Spleen (tissue), 11 donors: ENCODE results near the gene FTO. TPM values are rescaled to one million over a fixed set of nuclear protein-coding genes. Genes with fewer than 3 reads are reported as not detected.

Experiments used
- DNase-seq: peaks from one replicate; pipeline ENCODE4 v3.0.0-alpha.2; 2020
- H3K27ac ChIP-seq, 8 donors: fragments of 200-600 bp; sonication (generic) in 7 of 8; 1 replicate in 4 of 8; 2 replicates in 4 of 8; pipeline versions ENCODE4 v1.5.0 to v1.8.0; 2016 to 2021; ENCODE audit warnings: inconsistent platforms in 4 of 8, mild to moderate bottlenecking in 4 of 8, moderate library complexity in 1 of 8
- H3K27me3 ChIP-seq, 7 donors: fragments of 200-600 bp; sonication (generic) in 6 of 7; replicated peaks in 1 of 7; 1 replicate in 4 of 7; 2 replicates in 3 of 7; pipeline versions ENCODE4 v1.5.0 to v1.8.0; 2016 to 2021; ENCODE audit warnings: inconsistent platforms in 3 of 7, mild to moderate bottlenecking in 1 of 7
- H3K36me3 ChIP-seq, 6 donors: fragments of 200-600 bp; sonication (generic) in 5 of 6; 1 replicate in 4 of 6; 2 replicates in 2 of 6; pipeline versions ENCODE4 v1.5.0 to v1.8.0; 2016 to 2021; ENCODE audit warnings: inconsistent platforms in 2 of 6
- H3K4me1 ChIP-seq, 6 donors: fragments of 200-600 bp; sonication (generic) in 5 of 6; 1 replicate in 3 of 6; 2 replicates in 3 of 6; pipeline versions ENCODE4 v1.5.0 to v1.8.0; 2016 to 2021; ENCODE audit warnings: inconsistent platforms in 3 of 6
- H3K4me3 ChIP-seq, 8 donors: fragments of 200-600 bp; sonication (generic) in 7 of 8; 1 replicate in 4 of 8; 2 replicates in 4 of 8; pipeline versions ENCODE4 v1.5.0 to v1.8.0; 2016 to 2021; ENCODE audit warnings: inconsistent platforms in 4 of 8, mild to moderate bottlenecking in 4 of 8, moderate library complexity in 2 of 8
- H3K9me3 ChIP-seq, 8 donors: fragments of 200-600 bp; sonication (generic) in 7 of 8; 1 replicate in 4 of 8; 2 replicates in 4 of 8; pipeline versions ENCODE4 v1.5.0 to v1.8.0; 2016 to 2021; ENCODE audit warnings: inconsistent platforms in 4 of 8
- POLR2A ChIP-seq, 3 donors: fragments of 450-650 bp; IDR thresholded peaks; one replicate each; pipeline ENCODE4 v1.5.1; 2017; ENCODE audit warnings: antibody characterized with exemption in 3 of 3, mild to moderate bottlenecking in 1 of 3
- POLR2AphosphoS5 ChIP-seq, 3 donors: sonication (generic); formaldehyde crosslinking; IDR thresholded peaks; one replicate each; pipeline ENCODE4 v1.5.1; 2017; ENCODE audit warnings: antibody characterized with exemption in 3 of 3
- WGBS, 5 donors: extraction: QIAGEN DNeasy Blood & Tissue Kit in 3 of 5; methylation state at CpG; one replicate each; pipeline versions ENCODE4 v1.1.5 to v1.1.7; 2013 to 2018; 5-methylcytosine and 5-hydroxymethylcytosine counted together
- intact Hi-C: fragments of 100-400 bp; cut with DNase I; formaldehyde crosslinking; loops from one replicate; pipeline ENCODE4 v1.15.0; 2023; ENCODE audit warnings: low total_unique reads
- polyA plus RNA-seq, 3 donors: library from polyadenylated mRNA; stranded (reverse); fragments of 200-250 nt; gene quantifications; one replicate each; pipeline ENCODE4 v1.2.1, GENCODE V29; 2013
- total RNA-seq, 7 donors: library from RNA; depleted of rRNA in 3 of 7; stranded (reverse); fragments of >200 nt in 3 of 7; fragmentation: NEBNext Ultra II Directional in 4 of 7; extraction: Animal tissue kit (Norgen Biotek cat#: 25700) in 4 of 7; gene quantifications; one replicate each; pipeline versions ENCODE4 v1.1.0 to v1.2.1, GENCODE V29; 2016 to 2021
- TF ChIP-seq, protein P1 (sequence below), 11 experiments: fragments of 200-600 bp in 7 of 11; fragments of 450-650 bp in 4 of 11; sonication (generic) in 4 of 11; IDR thresholded peaks in 8 of 11; conservative IDR thresholded peaks in 3 of 11; 1 replicate in 7 of 11; 2 replicates in 4 of 11; pipeline versions ENCODE4 v1.4.0 to v1.8.0; 2016 to 2021; ENCODE audit warnings: antibody characterized with exemption in 11 of 11, inconsistent platforms in 4 of 11, mild to moderate bottlenecking in 1 of 11
- donor health status: healthy with polysubstance abuse.
- donor health status: DM: no; HTN: no; CAD: no; lungs with moderate emphysema.
- donor health status: DM: no; HTN: no; CAD: no.
- donor health status: Bipolar disorder and iron deficiency.
- donor health status: healthy.
- donor health status: DM: no; HTN: no; CAD: no.
- donor health status: DM: yes; HTN: yes; CAD: no.

FTO gene
- total and polyA plus RNA-seq, 10 donors = 6.8 to 89.8 (median 68.4) TPM

GRCh38 chr16:54049591-54050458 is 345.9 kb downstream of the FTO start:
- Histone ChIP-seq H3K27ac (no peak overlapping the region), H3K9me3 (no peaks in the 10 kb centered on the region), H3K36me3 (no peaks in the 10 kb centered on the region), H3K27me3 (no peaks in the 10 kb centered on the region), H3K4me1 (no peaks in the 10 kb centered on the region), H3K4me3 (no peak overlapping the region)
- intact Hi-C loops = no loop called here
- WGBS, 5 donors = 65 to 87% (median 79%) methylated on average over 8 of the region's 8 CpGs
- TF ChIP-seq POLR2A (IDR thresholded peaks at IDR 0.05) (no peak), POLR2AphosphoS5 (IDR thresholded peaks at IDR 0.05) (no peak)
- TF ChIP-seq, protein P1, sequence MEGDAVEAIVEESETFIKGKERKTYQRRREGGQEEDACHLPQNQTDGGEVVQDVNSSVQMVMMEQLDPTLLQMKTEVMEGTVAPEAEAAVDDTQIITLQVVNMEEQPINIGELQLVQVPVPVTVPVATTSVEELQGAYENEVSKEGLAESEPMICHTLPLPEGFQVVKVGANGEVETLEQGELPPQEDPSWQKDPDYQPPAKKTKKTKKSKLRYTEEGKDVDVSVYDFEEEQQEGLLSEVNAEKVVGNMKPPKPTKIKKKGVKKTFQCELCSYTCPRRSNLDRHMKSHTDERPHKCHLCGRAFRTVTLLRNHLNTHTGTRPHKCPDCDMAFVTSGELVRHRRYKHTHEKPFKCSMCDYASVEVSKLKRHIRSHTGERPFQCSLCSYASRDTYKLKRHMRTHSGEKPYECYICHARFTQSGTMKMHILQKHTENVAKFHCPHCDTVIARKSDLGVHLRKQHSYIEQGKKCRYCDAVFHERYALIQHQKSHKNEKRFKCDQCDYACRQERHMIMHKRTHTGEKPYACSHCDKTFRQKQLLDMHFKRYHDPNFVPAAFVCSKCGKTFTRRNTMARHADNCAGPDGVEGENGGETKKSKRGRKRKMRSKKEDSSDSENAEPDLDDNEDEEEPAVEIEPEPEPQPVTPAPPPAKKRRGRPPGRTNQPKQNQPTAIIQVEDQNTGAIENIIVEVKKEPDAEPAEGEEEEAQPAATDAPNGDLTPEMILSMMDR (IDR thresholded peaks at IDR 0.05 in 8 of 11, conservative IDR thresholded peaks at IDR 0.05 in 3 of 11) = no peak
- no peak for DNase-seq

GRCh38 chr16:54050459-54051210 is 346.7 kb downstream of the FTO start:
- intact Hi-C loops = no loop called here
- Histone ChIP-seq H3K4me3 (no peak overlapping the region), H3K4me1 (no peaks in the 10 kb centered on the region), H3K27me3 (no peaks in the 10 kb centered on the region), H3K36me3 (no peaks in the 10 kb centered on the region), H3K27ac (no peak overlapping the region), H3K9me3 (no peaks in the 10 kb centered on the region)
- no peak for DNase-seq
- 29 to 50% (median 45%) methylated on average over 7 of the region's 7 CpGs for WGBS, 5 donors
- TF ChIP-seq POLR2AphosphoS5 (IDR thresholded peaks at IDR 0.05) = no peak
- no peak for TF ChIP-seq POLR2A (IDR thresholded peaks at IDR 0.05)
- TF ChIP-seq, protein P1 (IDR thresholded peaks at IDR 0.05 in 8 of 11, conservative IDR thresholded peaks at IDR 0.05 in 3 of 11) = no peak

DNA sequence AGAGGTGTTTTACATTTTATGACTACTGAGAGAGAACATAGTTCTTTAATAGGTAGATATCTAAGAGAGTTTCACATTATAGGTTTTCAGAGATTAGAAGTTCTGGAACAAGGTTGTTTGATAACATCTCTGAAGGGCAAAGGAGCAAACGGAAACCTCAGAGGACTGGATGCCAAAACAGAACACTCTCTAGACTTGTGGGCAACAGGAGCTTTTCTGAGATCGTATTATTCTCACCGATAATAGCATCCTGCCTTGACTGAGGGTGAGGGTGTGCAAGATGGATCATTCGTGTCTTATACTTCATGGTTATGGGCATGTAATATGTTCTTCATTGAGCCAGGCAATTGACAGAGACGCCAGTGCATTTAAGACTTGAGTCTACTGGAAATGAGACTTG is 347.9 kb downstream of the FTO start:
- no peak for DNase-seq
- Histone ChIP-seq H3K4me3 (no peak overlapping the region), H3K4me1 (no peaks in the 10 kb centered on the region), H3K9me3 (no peaks in the 10 kb centered on the region), H3K27me3 (no peaks in the 10 kb centered on the region), H3K27ac (no peak overlapping the region), H3K36me3 (no peaks in the 10 kb centered on the region)
- 47 to 62% (median 50%) methylated on average over 5 of the region's 5 CpGs for WGBS, 5 donors
- intact Hi-C loops = no loop called here
- TF ChIP-seq, protein P1 (IDR thresholded peaks at IDR 0.05 in 8 of 11, conservative IDR thresholded peaks at IDR 0.05 in 3 of 11) = no peak
- no peak for TF ChIP-seq POLR2A (IDR thresholded peaks at IDR 0.05)
- TF ChIP-seq POLR2AphosphoS5 (IDR thresholded peaks at IDR 0.05) = no peak

- intact Hi-C loops = no loop called here
- Histone ChIP-seq H3K27ac (no peak overlapping the region), H3K4me1 (no peaks in the 10 kb centered on the region), H3K4me3 (no peak overlapping the region), H3K36me3 (peaks cover 0 to under 1% (median 0%) of the 10 kb centered on the region in 6 donors), H3K9me3 (no peaks in the 10 kb centered on the region), H3K27me3 (no peaks in the 10 kb centered on the region)
- TF ChIP-seq POLR2A (IDR thresholded peaks at IDR 0.05) (no peak), POLR2AphosphoS5 (IDR thresholded peaks at IDR 0.05) (no peak)
- TF ChIP-seq, protein P1 (IDR thresholded peaks at IDR 0.05 in 8 of 11, conservative IDR thresholded peaks at IDR 0.05 in 3 of 11) = no peak
- no peak for DNase-seq
- WGBS, 5 donors = 68 to 89% (median 73%) methylated on average over 5 of the region's 5 CpGs
Measured at GRCh38 chr16:54052271-54052670, 348.3 kb downstream of the FTO start.
